Measurements from ENCODE around the gene PRSS22. TPM values are rescaled to one million over a fixed set of nuclear protein-coding genes. Genes with fewer than 3 reads are reported as not detected.

PRSS22 gene
- total RNA-seq, 1 donor: not detected

DNA sequence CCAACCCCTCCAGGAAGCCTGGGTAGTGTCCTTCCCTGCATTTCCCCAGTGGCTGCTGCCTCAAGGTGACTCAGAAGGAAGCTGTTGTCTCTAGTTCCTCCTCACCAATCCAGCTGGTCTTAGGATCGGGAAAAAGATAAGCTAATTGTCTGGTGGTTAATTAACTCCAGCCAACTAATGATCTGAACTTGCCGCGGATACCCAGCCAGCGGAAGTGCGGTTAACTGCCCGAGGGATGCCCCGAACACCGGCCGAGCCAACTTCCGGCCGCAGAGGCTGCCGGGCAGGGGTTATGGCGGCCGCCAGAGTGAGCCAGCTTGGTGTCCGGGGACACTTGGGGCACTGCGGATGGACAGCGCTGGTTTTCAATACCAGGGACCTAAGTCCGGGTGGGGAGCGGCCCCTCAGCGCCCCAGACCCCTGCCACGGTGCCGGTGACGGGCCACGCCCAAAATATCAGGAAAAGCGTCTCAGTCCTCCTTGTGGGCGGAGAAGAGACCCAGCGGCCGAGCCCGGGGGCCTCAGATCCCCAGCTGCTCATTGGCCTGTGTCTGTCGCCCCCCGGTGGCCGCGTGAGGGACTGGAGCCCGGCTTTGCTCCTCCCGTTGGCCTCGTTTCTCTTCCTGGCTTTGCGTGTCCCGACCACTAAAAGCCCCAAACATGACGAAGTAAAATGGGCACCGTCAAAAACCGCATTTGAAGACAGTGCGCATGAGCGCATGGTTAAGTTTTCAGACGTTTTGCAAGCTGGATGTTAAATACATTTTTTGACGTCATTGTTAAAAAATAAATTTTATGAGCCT is 10.2 kb upstream of the PRSS22 start:
- Histone ChIP-seq H3K4me2 (ENCODE audit: insufficient read depth, low read length) (peak overlapping the region; percentile 99), H3K4me1 (ENCODE audit: insufficient read depth, low read length) (peaks cover 6% of the 10 kb centered on the region), H3K79me2 (ENCODE audit: insufficient read depth, low read length) (no peaks in the 10 kb centered on the region), H3K27ac (ENCODE audit: low read depth, low read length) (peak overlapping the region; percentile 95), H3K36me3 (ENCODE audit: insufficient read depth, low read length) (no peaks in the 10 kb centered on the region), H2AFZ (ENCODE audit: low read length) (peak overlapping the region; percentile 99), H4K20me1 (ENCODE audit: insufficient read depth, low read length) (no peaks in the 10 kb centered on the region), H3K27me3 (ENCODE audit: insufficient read depth, low read length) (no peaks in the 10 kb centered on the region), H3K4me3 (ENCODE audit: insufficient read depth, low read length) (peak overlapping the region; percentile 81), H3K9me3 (ENCODE audit: low read depth, low read length) (no peaks in the 10 kb centered on the region)
- peak; percentile 98 for DNase-seq (ENCODE audit: insufficient read length, low spot score, missing footprints)
- TF ChIP-seq, protein P1, sequence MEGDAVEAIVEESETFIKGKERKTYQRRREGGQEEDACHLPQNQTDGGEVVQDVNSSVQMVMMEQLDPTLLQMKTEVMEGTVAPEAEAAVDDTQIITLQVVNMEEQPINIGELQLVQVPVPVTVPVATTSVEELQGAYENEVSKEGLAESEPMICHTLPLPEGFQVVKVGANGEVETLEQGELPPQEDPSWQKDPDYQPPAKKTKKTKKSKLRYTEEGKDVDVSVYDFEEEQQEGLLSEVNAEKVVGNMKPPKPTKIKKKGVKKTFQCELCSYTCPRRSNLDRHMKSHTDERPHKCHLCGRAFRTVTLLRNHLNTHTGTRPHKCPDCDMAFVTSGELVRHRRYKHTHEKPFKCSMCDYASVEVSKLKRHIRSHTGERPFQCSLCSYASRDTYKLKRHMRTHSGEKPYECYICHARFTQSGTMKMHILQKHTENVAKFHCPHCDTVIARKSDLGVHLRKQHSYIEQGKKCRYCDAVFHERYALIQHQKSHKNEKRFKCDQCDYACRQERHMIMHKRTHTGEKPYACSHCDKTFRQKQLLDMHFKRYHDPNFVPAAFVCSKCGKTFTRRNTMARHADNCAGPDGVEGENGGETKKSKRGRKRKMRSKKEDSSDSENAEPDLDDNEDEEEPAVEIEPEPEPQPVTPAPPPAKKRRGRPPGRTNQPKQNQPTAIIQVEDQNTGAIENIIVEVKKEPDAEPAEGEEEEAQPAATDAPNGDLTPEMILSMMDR (IDR thresholded peaks at IDR 0.05; ENCODE audit: extremely low read depth, low read depth, low read length): peak; percentile 98

DNA sequence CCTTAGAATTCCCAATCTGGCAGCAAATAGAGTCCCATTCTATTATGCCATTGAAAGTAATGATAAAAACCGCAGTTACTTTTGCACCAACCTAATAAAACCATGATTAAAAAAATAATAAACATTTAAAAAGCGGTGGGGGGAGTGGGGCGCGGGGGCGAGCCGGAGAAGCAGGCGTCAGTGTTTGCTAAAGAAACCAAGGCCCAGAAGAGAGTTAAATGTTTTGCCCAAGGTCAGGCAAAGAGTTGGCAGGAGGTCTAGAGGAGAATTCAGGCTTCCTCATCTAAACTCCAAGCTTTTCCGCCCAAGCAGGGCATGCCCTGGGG is 9.7 kb upstream of the PRSS22 start:
- Histone ChIP-seq H4K20me1 (ENCODE audit: insufficient read depth, low read length) (no peaks in the 10 kb centered on the region), H3K27ac (ENCODE audit: low read depth, low read length) (peak overlapping the region; percentile 95), H2AFZ (ENCODE audit: low read length) (peak overlapping the region; percentile 99), H3K36me3 (ENCODE audit: insufficient read depth, low read length) (no peaks in the 10 kb centered on the region), H3K4me3 (ENCODE audit: insufficient read depth, low read length) (peak overlapping the region; percentile 81), H3K79me2 (ENCODE audit: insufficient read depth, low read length) (no peaks in the 10 kb centered on the region), H3K27me3 (ENCODE audit: insufficient read depth, low read length) (no peaks in the 10 kb centered on the region), H3K4me1 (ENCODE audit: insufficient read depth, low read length) (peaks cover 6% of the 10 kb centered on the region), H3K4me2 (ENCODE audit: insufficient read depth, low read length) (peak overlapping the region; percentile 99), H3K9me3 (ENCODE audit: low read depth, low read length) (no peaks in the 10 kb centered on the region)
- TF ChIP-seq, protein P1 (IDR thresholded peaks at IDR 0.05; ENCODE audit: extremely low read depth, low read depth, low read length): no peak
- DNase-seq (ENCODE audit: insufficient read length, low spot score, missing footprints): no peak

DNA sequence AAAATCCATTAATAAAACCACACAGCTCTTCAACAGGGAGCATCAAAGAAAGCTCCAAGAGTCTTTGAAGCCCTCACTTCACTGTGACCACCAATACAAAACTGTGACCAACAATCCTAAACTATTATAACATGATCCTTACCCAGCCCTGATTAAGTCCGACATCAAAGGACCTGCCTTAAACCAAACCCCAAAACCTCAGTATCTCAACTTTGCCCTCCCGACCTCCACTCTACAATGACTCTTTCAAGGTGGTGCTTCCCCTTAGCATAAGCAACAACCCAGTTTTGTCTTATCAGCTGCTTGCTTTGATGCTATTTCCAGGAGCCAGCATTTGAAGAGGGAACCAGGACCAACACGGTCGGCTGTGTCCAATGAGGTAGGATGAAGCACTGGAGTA is 8.5 kb upstream of the PRSS22 start:
- Histone ChIP-seq H3K36me3 (ENCODE audit: insufficient read depth, low read length) (no peaks in the 10 kb centered on the region), H3K79me2 (ENCODE audit: insufficient read depth, low read length) (no peaks in the 10 kb centered on the region), H3K27ac (ENCODE audit: low read depth, low read length) (no peak overlapping the region), H4K20me1 (ENCODE audit: insufficient read depth, low read length) (no peaks in the 10 kb centered on the region), H3K4me1 (ENCODE audit: insufficient read depth, low read length) (peaks cover 6% of the 10 kb centered on the region), H2AFZ (ENCODE audit: low read length) (no peak overlapping the region), H3K27me3 (ENCODE audit: insufficient read depth, low read length) (no peaks in the 10 kb centered on the region), H3K4me2 (ENCODE audit: insufficient read depth, low read length) (no peak overlapping the region), H3K9me3 (ENCODE audit: low read depth, low read length) (peaks cover under 1% of the 10 kb centered on the region), H3K4me3 (ENCODE audit: insufficient read depth, low read length) (no peak overlapping the region)
- DNase-seq (ENCODE audit: insufficient read length, low spot score, missing footprints): no peak
- TF ChIP-seq, protein P1 (IDR thresholded peaks at IDR 0.05; ENCODE audit: extremely low read depth, low read depth, low read length): no peak

DNA sequence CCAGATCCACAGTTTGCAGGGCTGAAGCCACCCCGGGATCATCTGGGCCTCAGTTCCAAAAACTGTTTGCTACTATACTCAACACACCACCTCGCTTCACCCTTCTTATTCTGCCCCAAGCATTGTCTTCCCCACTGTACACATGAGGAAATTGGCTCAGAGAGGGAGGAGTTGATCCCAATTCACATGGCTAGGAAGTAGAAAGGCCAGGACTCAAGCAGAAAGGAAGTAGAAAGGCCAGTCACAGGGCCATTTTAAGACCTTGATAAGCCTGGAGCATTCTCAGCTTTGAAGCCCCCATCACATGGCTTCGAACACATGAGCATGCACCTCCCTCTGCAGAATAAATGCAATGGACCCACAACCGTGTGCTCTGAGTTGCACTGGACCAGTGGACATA is 7.7 kb upstream of the PRSS22 start:
- Histone ChIP-seq H3K36me3 (ENCODE audit: insufficient read depth, low read length) (no peaks in the 10 kb centered on the region), H3K27me3 (ENCODE audit: insufficient read depth, low read length) (no peaks in the 10 kb centered on the region), H3K27ac (ENCODE audit: low read depth, low read length) (no peak overlapping the region), H3K4me3 (ENCODE audit: insufficient read depth, low read length) (no peak overlapping the region), H3K79me2 (ENCODE audit: insufficient read depth, low read length) (no peaks in the 10 kb centered on the region), H3K9me3 (ENCODE audit: low read depth, low read length) (peaks cover 8% of the 10 kb centered on the region), H4K20me1 (ENCODE audit: insufficient read depth, low read length) (no peaks in the 10 kb centered on the region), H3K4me2 (ENCODE audit: insufficient read depth, low read length) (no peak overlapping the region), H2AFZ (ENCODE audit: low read length) (no peak overlapping the region), H3K4me1 (ENCODE audit: insufficient read depth, low read length) (peaks cover 6% of the 10 kb centered on the region)
- TF ChIP-seq, protein P1 (IDR thresholded peaks at IDR 0.05; ENCODE audit: extremely low read depth, low read depth, low read length): no peak
- no peak for DNase-seq (ENCODE audit: insufficient read length, low spot score, missing footprints)

Data from osteoblast (primary cell).